Left lung (tissue), 10 donors: ENCODE data around the gene KIAA1614. TPM values are rescaled to one million over a fixed set of nuclear protein-coding genes. Genes with fewer than 3 reads are reported as not detected.

Experiments used
- ATAC-seq: fragments of 200-7000 bp; cut with Tn5 transposase; one replicate; pipeline ENCODE4 v1.9.1; 2020; ENCODE audit warnings: moderate library complexity
- DNase-seq, 4 donors: peaks; one replicate each; pipeline ENCODE4 v3.0.0-alpha.2; 2013 to 2020
- H3K27ac ChIP-seq, 2 donors: fragments of 200-600 bp; sonication (generic) in 1 of 2; one replicate each; pipeline versions ENCODE4 v1.5.0 to v1.8.0; 2020 to 2021
- H3K27me3 ChIP-seq, 2 donors: fragments of 200-600 bp; sonication (generic) in 1 of 2; one replicate each; pipeline versions ENCODE4 v1.5.0 to v1.8.0; 2020 to 2021
- H3K36me3 ChIP-seq, 2 donors: fragments of 200-600 bp; sonication (generic) in 1 of 2; one replicate each; pipeline versions ENCODE4 v1.5.0 to v1.8.0; 2020 to 2021
- H3K4me1 ChIP-seq, 2 donors: fragments of 200-600 bp; one replicate each; pipeline ENCODE4 v1.8.0; 2021
- H3K4me3 ChIP-seq, 2 donors: fragments of 200-600 bp; sonication (generic) in 1 of 2; one replicate each; pipeline versions ENCODE4 v1.5.0 to v1.8.0; 2020 to 2021; ENCODE audit warnings: mild to moderate bottlenecking in 1 of 2
- H3K9me3 ChIP-seq, 2 donors: fragments of 200-600 bp; sonication (generic) in 1 of 2; one replicate each; pipeline versions ENCODE4 v1.5.0 to v1.8.0; 2020 to 2021
- intact Hi-C, 2 donors: fragments of 100-400 bp; cut with DNase I; formaldehyde crosslinking; loops; one replicate each; pipeline versions ENCODE4 v1.11.2 to v1.14.2; 2022
- polyA plus RNA-seq, 6 donors: library from polyadenylated mRNA; unstranded; fragments of 120-200 nt; gene quantifications; one replicate each; pipeline ENCODE4 v1.2.1, GENCODE V29; 2013; ENCODE audit not compliant: insufficient read length in 6 of 6
- total RNA-seq, 2 donors: library from RNA; stranded (reverse); fragmentation: NEBNext Ultra II Directional; extraction: Animal tissue kit (Norgen Biotek cat#: 25700); gene quantifications; one replicate each; pipeline ENCODE4 v1.2.1, GENCODE V29; 2021
- TF ChIP-seq, protein P1 (sequence below), 2 donors: fragments of 200-600 bp; sonication (generic) in 1 of 2; IDR thresholded peaks; one replicate each; pipeline versions ENCODE4 v1.5.0 to v1.8.0; 2021; ENCODE audit warnings: antibody characterized with exemption in 2 of 2
- donor health status: DM: no; HTN: yes; CAD: no.
- donor health status: DM: no; HTN: no; CAD: no.

Gene KIAA1614
- total and polyA plus RNA-seq, 8 donors = 3.6 to 13.4 (median 9.7) TPM

DNA sequence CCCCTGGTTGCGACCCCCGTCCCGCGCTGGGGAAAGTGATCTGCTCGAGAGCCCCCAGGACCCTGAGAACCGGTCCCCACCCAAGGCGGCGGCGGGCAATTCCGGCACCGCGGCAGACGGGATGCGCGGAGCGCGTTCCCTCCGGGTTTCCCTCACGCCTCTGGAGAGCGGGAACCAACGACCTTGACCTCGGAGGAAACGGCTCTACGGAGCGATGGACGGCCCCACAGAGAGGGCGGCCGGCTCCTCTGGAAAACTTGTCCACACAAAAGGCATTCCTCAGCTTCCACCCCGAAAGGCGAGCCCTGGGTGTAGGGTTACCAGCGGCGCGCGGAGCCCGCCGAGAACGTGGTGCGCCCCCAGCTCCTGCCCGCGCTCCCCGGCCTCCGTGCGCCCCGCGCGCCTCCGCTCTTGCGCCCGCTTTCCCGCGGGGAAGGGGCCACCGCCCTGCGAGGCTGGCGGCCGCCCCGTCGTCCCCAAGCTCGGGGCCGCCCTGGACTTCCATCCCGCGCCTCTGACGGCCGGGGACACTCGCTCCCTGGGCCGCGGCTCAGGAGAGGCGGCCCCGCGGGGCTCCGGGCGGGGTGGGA is 391 bp upstream of the KIAA1614 start:
- peak overlapping the region; percentile 75 to 87 for H3K27ac ChIP-seq
- no peaks in the 10 kb centered on the region for H3K9me3 ChIP-seq
- H3K4me1 ChIP-seq = peaks cover 0 to 24% of the 10 kb centered on the region in 2 donors
- peak; percentile 37 for ATAC-seq
- peak overlapping the region; percentile 52 to 54 for H3K4me3 ChIP-seq
- TF ChIP-seq, protein P1, sequence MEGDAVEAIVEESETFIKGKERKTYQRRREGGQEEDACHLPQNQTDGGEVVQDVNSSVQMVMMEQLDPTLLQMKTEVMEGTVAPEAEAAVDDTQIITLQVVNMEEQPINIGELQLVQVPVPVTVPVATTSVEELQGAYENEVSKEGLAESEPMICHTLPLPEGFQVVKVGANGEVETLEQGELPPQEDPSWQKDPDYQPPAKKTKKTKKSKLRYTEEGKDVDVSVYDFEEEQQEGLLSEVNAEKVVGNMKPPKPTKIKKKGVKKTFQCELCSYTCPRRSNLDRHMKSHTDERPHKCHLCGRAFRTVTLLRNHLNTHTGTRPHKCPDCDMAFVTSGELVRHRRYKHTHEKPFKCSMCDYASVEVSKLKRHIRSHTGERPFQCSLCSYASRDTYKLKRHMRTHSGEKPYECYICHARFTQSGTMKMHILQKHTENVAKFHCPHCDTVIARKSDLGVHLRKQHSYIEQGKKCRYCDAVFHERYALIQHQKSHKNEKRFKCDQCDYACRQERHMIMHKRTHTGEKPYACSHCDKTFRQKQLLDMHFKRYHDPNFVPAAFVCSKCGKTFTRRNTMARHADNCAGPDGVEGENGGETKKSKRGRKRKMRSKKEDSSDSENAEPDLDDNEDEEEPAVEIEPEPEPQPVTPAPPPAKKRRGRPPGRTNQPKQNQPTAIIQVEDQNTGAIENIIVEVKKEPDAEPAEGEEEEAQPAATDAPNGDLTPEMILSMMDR (IDR thresholded peaks at IDR 0.05) = no peak
- H3K27me3 ChIP-seq = peaks cover 14 to 49% of the 10 kb centered on the region in 2 donors
- H3K36me3 ChIP-seq = no peaks in the 10 kb centered on the region
- peak in 3 of 4 donors; percentile 53 to 82 (median 55) for DNase-seq
- intact Hi-C loops = no loop called here

DNA sequence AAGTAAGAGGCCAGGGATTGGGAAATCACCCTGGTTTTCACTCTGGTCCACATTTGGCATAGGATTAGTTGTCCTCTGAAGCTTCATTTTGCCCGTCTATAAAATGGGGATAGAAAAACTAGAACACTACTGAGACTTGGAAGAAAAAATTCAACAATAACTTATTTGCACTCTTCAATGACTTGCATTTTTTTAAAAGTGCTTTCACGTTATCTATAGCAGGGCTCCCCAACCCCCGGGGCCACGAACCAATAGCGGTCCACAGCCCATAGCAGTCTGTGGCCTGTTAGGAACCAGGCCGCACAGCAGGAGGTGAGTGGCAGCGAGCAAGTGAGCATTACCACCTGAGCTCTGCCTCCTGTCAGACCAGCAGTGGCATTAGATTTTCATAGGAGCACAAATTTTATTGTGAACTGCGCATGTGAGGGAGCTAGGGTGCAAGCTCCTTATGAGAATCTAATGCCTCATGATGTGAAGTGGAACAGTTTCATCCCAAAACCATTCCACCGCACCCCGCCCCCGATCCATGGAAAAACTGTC is 2.8 kb downstream of the KIAA1614 start:
- TF ChIP-seq, protein P1 (IDR thresholded peaks at IDR 0.05) = no peak
- intact Hi-C loops = no loop called here
- ATAC-seq = no peak
- no peak overlapping the region for H3K27ac ChIP-seq
- no peaks in the 10 kb centered on the region for H3K9me3 ChIP-seq
- no peaks in the 10 kb centered on the region for H3K36me3 ChIP-seq
- H3K27me3 ChIP-seq = peaks cover 14 to 44% of the 10 kb centered on the region in 2 donors
- DNase-seq = no peak
- H3K4me3 ChIP-seq = no peak overlapping the region
- H3K4me1 ChIP-seq = peaks cover 0 to 24% of the 10 kb centered on the region in 2 donors

DNA sequence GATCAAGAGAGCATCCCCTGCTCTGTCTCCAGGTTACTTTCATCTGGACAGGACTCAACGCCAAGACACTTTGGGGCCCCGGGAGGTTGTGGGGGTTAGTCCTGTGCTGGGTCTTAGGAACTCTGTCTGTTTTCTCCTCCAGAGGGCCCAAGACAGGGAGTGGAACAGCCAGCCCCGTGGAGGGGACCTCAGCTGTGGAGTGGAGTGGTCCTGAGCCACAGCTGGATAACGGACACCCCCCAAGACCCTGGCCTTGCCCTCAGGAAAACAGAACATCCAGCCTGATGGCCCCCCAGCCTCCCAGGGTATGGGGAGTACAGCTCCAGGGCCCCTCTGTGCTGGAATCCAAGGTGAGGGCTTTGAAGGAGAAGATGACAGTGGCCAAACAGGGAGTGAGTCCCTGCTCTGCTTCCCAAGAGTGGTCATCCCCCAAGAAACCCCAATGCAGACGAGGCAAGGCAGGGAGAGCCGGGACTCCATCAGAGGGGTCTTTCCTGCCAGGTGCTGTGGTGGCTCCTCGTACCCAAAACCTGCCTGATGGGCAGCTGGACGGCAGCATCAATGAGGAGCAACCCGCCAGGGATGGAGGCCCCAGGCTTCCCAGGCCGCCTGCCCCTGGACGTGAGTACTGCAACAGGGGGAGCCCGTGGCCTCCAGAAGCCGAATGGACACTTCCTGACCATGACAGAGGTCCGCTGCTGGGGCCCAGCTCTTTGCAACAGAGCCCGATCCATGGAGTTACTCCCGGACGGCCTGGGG is 3.5 kb downstream of the KIAA1614 start:
- no peak for DNase-seq

DNA sequence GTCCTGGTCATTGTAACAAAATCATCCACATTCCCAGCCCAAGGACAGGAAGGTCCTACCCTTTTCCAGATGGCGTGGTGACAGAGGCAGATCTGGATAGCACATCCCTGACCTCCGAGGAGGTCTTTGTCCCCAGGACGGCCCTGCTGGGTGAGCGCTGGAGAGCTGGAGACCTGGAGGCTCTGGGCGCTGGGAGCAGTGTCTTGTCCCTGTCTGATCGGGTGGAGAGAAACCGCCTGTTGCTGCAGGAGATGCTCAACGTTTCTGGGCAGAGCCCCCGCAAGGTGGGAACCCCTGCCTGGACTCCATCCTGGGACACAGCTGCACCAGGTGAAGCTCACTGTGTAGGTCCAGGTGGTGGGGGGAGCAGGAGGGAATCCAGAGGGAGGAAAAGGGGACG is 4.1 kb downstream of the KIAA1614 start:
- Histone ChIP-seq H3K9me3 (no peaks in the 10 kb centered on the region), H3K27me3 (peaks cover 14 to 31% of the 10 kb centered on the region in 2 donors), H3K36me3 (no peaks in the 10 kb centered on the region), H3K4me3 (no peak overlapping the region), H3K27ac (no peak overlapping the region), H3K4me1 (peaks cover 0 to 18% of the 10 kb centered on the region in 2 donors)
- no peak for DNase-seq
- no peak for ATAC-seq
- TF ChIP-seq, protein P1 (IDR thresholded peaks at IDR 0.05) = no peak
- intact Hi-C loops = no loop called here

More for the DNA sequence above, 3.5 kb downstream of the KIAA1614 start:
- peaks cover 0 to 24% of the 10 kb centered on the region in 2 donors for H3K4me1 ChIP-seq
- H3K36me3 ChIP-seq = no peaks in the 10 kb centered on the region
- H3K27ac ChIP-seq = no peak overlapping the region
- ATAC-seq = no peak
- intact Hi-C loops = no loop called here
- H3K9me3 ChIP-seq = no peaks in the 10 kb centered on the region
- H3K27me3 ChIP-seq = peaks cover 14 to 37% of the 10 kb centered on the region in 2 donors
- H3K4me3 ChIP-seq = no peak overlapping the region
- TF ChIP-seq, protein P1 (IDR thresholded peaks at IDR 0.05) = no peak
